HG03039 (cell line): ENCODE results near the gene TLDC2.
"Not testable (repeated sequence)": the region's sequence is repeated elsewhere in the genome, so short reads cannot be mapped to it uniquely, and the experiment has no call there.

Experiments
- ATAC-seq: cut with Tn5 transposase; IDR thresholded peaks from one replicate; pipeline ENCODE4 v1.9.1; 2021; ENCODE audit warnings: mild to moderate bottlenecking, moderate library complexity; ENCODE audit not compliant: unreplicated experiment

TLDC2 gene

GRCh38 chr20:36905566-36905965 lies 29.6 kb downstream of the TLDC2 start:
- not testable (repeated sequence) for ATAC-seq

GRCh38 chr20:36906086-36906485 lies 30.1 kb downstream of the TLDC2 start:
- ATAC-seq = not testable (repeated sequence)

DNA sequence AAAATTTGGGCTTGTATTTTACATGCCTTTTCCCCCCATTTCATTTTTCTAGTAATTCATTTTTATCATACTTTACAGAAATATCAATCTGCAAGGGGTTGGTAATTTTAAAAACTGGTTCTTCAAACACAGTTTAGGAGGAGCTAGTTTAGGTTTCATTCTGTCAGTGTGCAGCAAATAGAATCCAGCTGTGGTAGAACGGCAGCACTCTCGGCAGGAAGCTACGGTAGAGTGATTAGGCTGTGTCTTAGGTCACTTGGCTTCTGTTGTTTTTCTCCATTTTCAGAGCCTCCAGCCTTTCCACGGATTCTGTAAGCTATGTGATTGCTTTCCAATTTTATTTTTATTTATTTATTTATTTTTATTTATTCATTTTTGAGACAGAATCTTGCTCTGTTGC lies 32.7 kb downstream of the TLDC2 start:
- ATAC-seq = no peak

DNA sequence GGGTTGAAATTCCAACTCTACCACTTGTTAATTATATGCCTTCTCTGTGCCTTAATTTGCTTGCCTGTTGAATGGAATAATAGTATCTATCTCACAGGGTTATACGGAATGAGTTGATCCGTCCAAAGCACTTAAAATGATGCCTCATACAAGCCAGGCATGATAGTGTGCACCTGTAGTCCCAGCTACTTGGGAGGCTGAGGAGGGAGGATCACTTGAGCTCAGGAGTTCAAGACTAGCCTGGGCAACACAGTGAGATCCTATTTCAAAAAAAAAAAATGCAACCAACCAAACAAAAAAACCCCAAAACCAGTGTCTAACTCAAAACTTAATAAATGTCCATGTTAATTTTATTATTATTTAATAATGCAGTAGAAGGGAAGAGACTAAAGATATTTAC lies 40.3 kb downstream of the TLDC2 start:
- ATAC-seq = no peak

- no peak for ATAC-seq
These were observed 41.3 kb downstream of the TLDC2 start for GRCh38 chr20:36917240-36917639.

GRCh38 chr20:36917943-36918342 lies 42.0 kb downstream of the TLDC2 start:
- ATAC-seq = no peak

DNA sequence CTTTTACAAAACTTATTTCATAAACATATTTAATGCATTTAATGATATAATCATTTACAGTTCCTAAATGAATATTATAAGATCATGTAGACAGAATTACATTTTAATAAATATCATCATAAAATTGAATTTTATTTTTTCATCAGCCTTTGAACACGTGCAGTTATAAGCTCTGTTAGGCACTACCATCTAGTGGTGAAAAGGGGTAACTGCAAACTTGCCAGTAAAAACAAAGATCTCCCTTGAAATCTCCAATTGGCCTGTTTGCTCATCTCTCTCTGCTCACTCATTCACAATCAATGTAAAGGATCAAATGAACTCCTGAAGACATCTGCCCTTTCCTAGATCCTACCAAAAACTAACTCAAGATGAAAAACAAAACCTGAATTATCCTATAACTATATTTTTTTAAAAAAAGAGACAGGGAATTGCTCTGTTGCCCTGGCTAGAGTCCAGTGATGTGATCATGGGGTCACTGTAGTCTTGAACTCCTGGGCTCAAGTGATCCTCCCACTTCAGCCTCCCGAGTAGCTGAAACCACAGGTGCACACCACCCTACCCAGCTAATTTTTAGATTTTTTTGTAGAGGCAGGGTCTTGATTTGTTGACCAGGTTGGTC lies 43.9 kb downstream of the TLDC2 start:
- ATAC-seq = no peak

GRCh38 chr20:36920334-36920730 lies 44.4 kb downstream of the TLDC2 start:
- no peak for ATAC-seq

- no peak for ATAC-seq
These were observed 48.5 kb downstream of the TLDC2 start for GRCh38 chr20:36924167-36925045.

DNA sequence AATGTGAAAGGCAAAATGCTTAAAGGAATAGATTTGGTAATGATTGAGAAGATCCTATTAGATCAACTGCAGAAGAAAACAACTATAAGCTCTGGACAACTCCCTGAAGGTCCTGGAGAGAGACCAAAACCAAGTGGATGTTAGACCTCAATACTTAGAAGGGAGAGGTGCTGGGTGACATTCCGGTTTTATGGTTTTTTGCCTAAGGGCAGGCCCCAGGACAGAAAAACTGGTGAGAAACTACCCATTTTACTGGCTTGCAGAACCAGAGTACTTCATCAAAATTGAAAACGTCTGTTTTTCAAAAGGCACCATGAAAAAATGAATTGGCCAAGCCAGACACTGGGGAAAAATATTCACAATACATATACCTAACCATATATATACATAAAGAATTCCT lies 49.3 kb downstream of the TLDC2 start:
- ATAC-seq = no peak

- ATAC-seq = no peak
These were observed 50.8 kb downstream of the TLDC2 start for GRCh38 chr20:36926653-36927200.

DNA sequence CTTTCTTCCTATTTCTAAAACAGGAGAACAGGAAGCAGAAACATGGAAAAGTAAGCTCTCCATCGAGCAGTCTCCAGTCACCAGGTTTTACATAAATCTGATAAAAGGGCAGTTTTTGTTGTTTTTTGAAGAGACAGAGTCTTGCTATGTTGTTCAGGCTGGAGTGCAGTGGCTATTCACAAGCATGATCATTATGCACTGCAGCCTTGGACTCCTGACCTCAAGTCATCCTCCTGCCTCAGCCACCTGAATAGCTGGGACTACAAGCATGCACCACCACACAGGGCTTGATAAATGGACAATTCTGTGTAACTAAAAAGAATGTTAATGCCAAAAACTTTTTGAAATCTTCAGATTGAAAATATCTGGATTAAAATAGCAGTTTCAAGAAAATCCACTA lies 51.8 kb downstream of the TLDC2 start:
- no peak for ATAC-seq

DNA sequence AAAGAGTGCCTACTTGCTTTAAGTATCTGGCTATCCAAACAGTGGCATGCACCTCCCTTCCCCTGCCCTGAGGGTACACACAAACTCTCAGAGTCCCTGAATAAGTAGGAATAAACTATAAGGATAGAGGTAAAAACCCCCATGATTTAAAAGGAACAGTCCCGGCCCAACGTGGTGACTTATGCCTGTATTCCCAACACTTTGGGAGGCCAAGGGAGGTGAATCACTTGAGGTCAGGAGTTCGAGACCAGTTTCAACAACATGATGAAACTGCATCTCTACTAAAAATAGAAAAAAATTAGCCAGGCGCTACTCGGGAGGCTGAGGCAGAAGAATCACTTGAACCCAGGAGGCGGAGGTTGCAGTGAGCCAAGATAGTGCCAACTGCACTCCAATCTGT lies 53.4 kb downstream of the TLDC2 start:
- ATAC-seq = no peak

DNA sequence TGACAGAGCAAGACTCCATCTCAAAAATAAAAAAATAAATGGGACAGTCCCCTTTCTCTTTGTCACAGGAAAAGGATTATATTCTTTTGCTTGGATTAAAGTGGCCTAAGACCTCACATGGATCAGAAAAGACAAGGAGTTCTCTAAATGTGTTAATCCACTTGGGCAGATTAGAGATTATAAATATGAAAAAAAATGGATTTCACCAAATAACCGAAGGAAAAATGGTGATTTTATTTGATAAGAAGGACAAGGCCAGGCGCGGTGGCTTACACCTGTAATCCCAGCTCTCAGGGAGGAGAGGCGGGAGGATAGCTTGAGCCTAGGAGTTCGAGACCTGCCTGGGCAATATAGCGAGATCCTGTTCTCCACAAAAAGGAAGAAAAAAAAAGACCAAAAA lies 53.8 kb downstream of the TLDC2 start:
- ATAC-seq = no peak

- ATAC-seq = not testable (repeated sequence)
These were observed 56.1 kb downstream of the TLDC2 start for GRCh38 chr20:36932067-36932466.

DNA sequence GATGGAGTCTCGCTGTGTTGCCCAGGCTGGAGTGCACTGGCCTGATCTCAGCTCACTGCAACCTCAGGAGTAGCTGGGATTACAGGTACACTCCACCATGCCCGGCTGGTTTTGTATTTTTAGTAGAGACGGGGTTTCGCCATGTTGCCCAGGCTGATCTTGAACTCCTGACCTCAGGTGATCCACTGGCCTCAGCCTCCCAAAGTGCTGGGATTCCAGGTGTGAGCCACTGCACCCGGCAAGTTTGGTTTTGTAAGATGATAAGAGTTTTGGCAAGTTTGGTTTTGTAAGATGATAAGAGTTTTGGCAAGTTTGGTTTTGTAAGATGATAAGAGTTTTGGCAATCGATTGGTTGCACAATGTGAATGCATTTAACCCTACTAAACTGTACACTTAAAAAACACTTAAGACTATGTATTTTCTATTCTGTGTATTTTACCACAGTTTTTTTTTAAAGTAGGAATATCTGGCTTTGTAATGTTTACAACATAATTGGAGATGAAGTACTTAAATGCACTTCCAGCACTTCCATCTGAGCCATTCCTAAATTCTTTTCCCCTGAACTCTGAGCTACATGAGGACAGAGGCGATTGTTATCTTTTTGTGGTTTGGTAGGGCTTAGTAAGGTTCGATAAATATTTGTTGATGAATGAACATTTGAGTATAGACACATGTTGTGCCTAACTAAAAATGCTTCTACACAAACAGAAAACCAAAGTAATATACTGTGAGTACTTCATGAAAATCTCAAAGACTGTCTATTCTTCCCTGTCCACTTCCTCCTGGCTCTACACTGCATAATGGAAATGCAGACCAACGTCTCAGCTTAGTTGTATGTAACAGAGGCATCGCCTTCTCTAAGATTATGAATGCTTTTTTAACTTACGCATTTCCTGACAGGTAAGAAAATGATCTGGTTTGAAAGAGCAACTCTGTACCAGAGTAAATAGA lies 56.8 kb downstream of the TLDC2 start:
- no peak for ATAC-seq

GRCh38 chr20:36933571-36933970 lies 57.6 kb downstream of the TLDC2 start:
- ATAC-seq = not testable (repeated sequence)

DNA sequence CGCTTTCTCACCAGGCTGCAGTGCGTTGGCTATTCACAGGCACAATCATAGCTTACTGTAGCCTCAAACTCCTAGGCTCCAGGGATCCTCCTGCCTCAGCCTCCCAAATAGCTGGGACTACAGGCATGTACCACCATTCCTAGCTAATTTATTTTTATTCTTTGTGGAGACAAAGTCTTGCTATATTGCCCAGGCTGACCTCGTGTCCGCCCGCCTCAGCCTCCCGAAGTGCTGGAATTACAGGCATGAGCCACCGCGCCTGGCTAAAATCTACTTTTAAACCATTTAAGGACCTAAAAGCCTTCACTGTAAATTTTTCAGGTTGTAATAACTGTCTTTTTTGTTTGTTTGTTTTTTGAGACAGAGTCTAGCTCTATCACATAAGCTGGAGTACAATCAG lies 60.4 kb downstream of the TLDC2 start:
- ATAC-seq = no peak

DNA sequence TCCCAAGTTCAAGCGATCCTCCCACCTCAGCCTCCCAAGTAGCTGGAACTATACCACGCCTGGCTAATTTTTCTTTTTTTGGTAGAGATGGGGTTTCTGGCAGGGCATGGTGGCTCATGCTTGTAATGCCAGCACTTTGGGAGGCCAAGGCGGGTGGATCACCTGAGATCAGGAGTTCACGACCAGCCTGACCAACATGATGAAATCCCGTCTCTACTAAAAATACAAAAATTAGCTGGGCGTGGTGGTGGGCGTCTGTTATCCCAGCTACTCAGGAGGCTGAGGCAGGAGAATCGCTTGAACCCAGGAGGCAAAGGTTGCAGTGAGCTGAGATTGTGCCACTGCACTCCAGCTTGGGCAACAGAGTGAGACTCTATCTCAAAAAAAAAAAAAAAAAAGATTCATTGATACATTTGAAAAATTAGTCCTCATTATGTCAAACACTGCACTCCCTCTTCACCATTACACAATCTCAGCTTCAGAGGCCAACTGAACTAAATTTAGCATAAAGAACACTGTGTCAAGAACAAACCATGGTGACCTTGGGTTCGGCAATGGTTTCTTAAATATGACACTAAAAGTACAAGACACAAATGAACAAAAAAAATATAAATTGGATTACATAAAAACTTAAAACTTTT lies 60.9 kb downstream of the TLDC2 start:
- ATAC-seq = not testable (repeated sequence)

- no peak for ATAC-seq
These were observed 61.4 kb downstream of the TLDC2 start for GRCh38 chr20:36937402-36937770.
